ENCODE results near the gene GRB10. TPM values are rescaled to one million over a fixed set of nuclear protein-coding genes. Genes with fewer than 3 reads are reported as not detected.

GRB10 gene
- total RNA-seq, 2 donors from 2014 or later: 45.4 to 52.6 TPM

- DNase-seq (ENCODE audit: low spot score): no peak
- intact Hi-C loops (cut with DNase I): loop anchor here in 1 of 2 donors (1.0 kb wide), 1 partner anchor 13 kb away; no protein-coding TSS in a partner anchor
Observed at GRCh38 chr7:50710441-50711154, 72.1 kb downstream of the GRB10 start.

- intact Hi-C loops (cut with DNase I): no loop called here
- DNase-seq (ENCODE audit: low spot score): no peak
Observed at GRCh38 chr7:50709151-50709550, 73.5 kb downstream of the GRB10 start.

- intact Hi-C loops (cut with DNase I): no loop called here
- DNase-seq (ENCODE audit: low spot score): no peak
Observed at GRCh38 chr7:50707236-50708006, 75.3 kb downstream of the GRB10 start.

- no peak for DNase-seq (ENCODE audit: low spot score)
- intact Hi-C loops (cut with DNase I): no loop called here
Observed at GRCh38 chr7:50706469-50706937, 76.2 kb downstream of the GRB10 start.

GRCh38 chr7:50704844-50705243 is 77.9 kb downstream of the GRB10 start:
- intact Hi-C loops (cut with DNase I): no loop called here

GRCh38 chr7:50703654-50704053 is 79.0 kb downstream of the GRB10 start:
- no peak for DNase-seq (ENCODE audit: low spot score)
- intact Hi-C loops (cut with DNase I): no loop called here

More at GRCh38 chr7:50704844-50705243, 77.9 kb downstream of the GRB10 start:
- DNase-seq (ENCODE audit: low spot score): no peak

- DNase-seq (ENCODE audit: low spot score): no peak
- intact Hi-C loops (cut with DNase I): no loop called here
Observed at GRCh38 chr7:50699143-50699542, 83.6 kb downstream of the GRB10 start.

- intact Hi-C loops (cut with DNase I): loop anchor here in 1 of 2 donors (1.0 kb wide), 1 partner anchor 13 kb away; no protein-coding TSS in a partner anchor
- no peak for DNase-seq (ENCODE audit: low spot score)
Observed at GRCh38 chr7:50697748-50698147, 84.9 kb downstream of the GRB10 start.

- DNase-seq (ENCODE audit: low spot score): no peak
- intact Hi-C loops (cut with DNase I): loop anchor here in 1 of 2 donors (1.0 kb wide), 1 partner anchor 13 kb away; no protein-coding TSS in a partner anchor
Observed at GRCh38 chr7:50696810-50697582, 85.7 kb downstream of the GRB10 start.

GRCh38 chr7:50695026-50695425 is 87.7 kb downstream of the GRB10 start:
- DNase-seq (ENCODE audit: low spot score): no peak
- intact Hi-C loops (cut with DNase I): no loop called here

- intact Hi-C loops (cut with DNase I): no loop called here
- no peak for DNase-seq (ENCODE audit: low spot score)
Observed at GRCh38 chr7:50693455-50694130, 89.1 kb downstream of the GRB10 start.

GRCh38 chr7:50690541-50691011 is 92.1 kb downstream of the GRB10 start:
- intact Hi-C loops (cut with DNase I): no loop called here
- no peak for DNase-seq (ENCODE audit: low spot score)

GRCh38 chr7:50688226-50688590 is 94.5 kb downstream of the GRB10 start:
- DNase-seq (ENCODE audit: low spot score): peak; percentile 25
- intact Hi-C loops (cut with DNase I): no loop called here

GRCh38 chr7:50687575-50688225 is 95.0 kb downstream of the GRB10 start:
- intact Hi-C loops (cut with DNase I): no loop called here
- no peak for DNase-seq (ENCODE audit: low spot score)

- no peak for DNase-seq (ENCODE audit: low spot score)
- intact Hi-C loops (cut with DNase I): no loop called here
Observed at GRCh38 chr7:50687096-50687495, 95.6 kb downstream of the GRB10 start.

GRCh38 chr7:50685135-50686065 is 97.3 kb downstream of the GRB10 start:
- no peak for DNase-seq (ENCODE audit: low spot score)
- intact Hi-C loops (cut with DNase I): no loop called here

GRCh38 chr7:50684713-50685075 is 98.0 kb downstream of the GRB10 start:
- intact Hi-C loops (cut with DNase I): no loop called here
- no peak for DNase-seq (ENCODE audit: low spot score)
